GM12873 (cell line): ENCODE measurements around the gene AAGAB.

ENCODE experiments used
- TF ChIP-seq, protein P1 (sequence below): IDR thresholded peaks from 2 replicates; pipeline ENCODE4 v1.5.1; 2012; ENCODE audit warnings: low read depth, mild to moderate bottlenecking, moderate library complexity, low read length, control low read depth; ENCODE audit not compliant: insufficient read depth; ENCODE audit errors: missing control alignments

AAGAB gene

DNA sequence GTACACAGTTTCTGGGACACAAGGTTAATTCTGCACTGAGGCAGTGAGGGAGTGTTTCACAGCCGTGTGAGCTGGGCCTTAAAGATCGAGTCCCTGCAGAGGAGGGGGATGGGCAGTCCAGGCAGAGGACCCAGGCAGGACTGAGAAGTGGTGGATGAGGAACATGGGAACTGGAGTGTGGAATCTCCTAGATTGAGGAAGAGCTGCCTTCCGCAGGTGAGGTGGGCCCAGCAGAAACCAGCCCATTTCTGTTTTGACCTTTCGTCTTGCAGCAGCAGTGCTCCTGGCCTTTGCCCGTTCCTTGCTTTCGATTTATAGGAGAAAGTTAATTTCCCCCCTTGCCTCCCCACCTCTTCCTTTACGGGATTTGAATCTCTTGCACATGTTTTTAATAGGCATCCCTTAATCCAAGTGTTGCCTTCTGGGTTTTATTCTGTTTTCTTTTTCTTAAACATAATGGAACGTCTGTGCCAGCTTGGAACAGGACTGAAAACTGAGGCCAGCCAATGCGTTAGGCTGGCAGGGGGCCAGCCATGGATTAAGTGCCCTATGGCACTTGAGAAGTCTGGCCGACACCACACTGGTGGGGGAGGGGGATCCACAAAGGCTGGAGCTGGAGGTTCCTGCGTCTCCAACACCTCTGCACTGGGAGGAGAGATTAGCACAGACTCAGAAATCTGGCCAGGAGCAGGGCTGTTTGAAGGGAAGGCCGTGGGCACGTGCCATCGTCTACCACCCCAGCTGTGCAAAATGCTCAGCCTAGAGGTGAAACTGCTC lies 78.1 kb downstream of the AAGAB start:
- TF ChIP-seq, protein P1, sequence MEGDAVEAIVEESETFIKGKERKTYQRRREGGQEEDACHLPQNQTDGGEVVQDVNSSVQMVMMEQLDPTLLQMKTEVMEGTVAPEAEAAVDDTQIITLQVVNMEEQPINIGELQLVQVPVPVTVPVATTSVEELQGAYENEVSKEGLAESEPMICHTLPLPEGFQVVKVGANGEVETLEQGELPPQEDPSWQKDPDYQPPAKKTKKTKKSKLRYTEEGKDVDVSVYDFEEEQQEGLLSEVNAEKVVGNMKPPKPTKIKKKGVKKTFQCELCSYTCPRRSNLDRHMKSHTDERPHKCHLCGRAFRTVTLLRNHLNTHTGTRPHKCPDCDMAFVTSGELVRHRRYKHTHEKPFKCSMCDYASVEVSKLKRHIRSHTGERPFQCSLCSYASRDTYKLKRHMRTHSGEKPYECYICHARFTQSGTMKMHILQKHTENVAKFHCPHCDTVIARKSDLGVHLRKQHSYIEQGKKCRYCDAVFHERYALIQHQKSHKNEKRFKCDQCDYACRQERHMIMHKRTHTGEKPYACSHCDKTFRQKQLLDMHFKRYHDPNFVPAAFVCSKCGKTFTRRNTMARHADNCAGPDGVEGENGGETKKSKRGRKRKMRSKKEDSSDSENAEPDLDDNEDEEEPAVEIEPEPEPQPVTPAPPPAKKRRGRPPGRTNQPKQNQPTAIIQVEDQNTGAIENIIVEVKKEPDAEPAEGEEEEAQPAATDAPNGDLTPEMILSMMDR: no peak

DNA sequence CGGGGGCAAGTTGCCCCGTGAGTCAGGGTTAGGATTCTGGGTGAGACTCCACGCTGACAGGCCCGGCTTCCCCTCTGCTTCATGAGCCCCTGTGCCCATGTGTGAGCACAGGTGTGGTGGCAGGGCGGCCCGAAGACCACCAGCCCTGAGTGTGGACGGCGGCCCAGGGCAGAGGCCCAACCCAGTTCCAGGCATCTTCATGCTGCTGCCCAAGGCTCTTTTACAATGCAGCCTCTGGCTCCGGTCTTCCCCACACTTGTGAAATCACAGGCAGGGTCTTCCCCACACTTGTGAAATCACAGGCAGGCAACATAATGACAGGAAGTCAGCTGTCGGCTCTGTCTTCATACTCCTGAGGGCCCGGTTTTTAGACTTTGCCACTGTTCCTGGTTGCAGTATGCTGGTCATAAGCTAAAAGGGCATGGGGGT lies 78.8 kb downstream of the AAGAB start:
- TF ChIP-seq, protein P1: no peak

DNA sequence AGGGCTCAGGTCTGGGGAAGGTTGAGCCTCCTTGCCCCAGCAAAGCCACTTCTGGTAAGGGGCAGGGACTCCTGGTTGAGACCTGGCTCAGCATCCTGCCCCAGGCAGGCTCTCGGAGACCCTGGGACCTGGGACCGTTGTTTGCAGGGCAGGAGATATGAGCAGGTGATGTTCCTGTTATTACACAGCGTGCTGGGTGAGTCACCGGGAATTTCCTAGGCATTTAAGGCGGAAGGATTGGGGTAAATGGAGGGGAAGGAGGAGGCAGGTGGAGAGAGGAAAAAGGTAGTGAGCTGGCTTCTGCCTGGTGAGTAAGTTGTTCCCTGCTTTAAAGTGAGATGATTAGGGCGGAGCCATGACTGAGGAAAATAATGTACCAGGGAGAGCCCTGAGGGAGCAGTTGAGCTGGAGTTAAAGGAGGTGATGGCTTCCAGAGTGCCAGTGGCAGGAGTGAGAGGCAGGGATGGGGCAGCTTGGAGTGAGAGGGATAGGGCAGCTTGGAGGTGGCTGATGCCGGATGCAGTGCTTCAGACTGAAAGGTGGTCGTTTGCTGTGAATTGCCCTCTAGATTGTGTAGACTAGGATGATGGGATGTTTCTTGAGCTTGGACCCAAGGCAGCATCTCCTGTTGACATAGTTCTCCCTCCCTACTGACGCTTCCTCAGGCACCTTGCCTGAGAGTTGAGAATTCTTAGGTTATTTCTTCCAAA lies 79.4 kb downstream of the AAGAB start:
- TF ChIP-seq, protein P1: no peak

DNA sequence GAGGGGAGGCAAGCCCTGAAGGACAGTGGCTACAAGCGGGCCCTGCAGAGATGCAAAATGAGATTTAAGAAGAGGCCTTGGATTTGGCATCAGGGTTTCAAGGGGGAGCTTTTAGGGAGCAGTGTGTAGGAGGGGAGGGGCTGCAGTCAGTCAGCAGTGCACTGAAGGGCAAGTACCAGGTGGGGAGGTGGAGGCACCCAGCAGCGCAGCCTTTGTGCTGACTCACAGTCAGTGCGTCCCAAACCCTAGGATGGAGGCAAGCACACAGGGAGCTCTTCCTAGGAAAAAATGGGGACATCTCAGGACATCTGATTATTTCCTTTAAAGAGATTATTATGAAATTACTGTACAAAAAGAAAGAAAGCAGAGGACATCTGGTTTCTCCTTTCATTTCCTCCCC lies 80.0 kb downstream of the AAGAB start:
- TF ChIP-seq, protein P1: no peak

DNA sequence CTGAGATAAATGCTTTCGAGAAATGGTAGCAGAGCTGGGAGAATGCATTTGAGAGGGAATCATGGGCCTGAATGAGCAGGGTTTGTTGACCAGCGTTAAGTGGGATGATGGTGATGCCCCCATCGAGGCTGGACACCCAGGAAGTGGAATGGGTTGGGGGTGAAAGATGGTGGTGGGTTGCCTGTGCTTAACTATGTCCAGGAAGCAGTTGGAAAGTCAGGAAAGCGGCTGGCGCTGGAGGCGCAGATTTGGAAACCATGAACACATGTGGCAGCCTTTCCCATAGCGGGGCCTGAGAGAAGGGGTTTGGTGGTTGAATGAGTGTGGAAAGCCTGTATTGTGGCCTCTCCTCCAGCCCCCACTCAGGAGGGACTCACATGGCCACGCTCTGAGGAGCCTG lies 80.7 kb downstream of the AAGAB start:
- TF ChIP-seq, protein P1: no peak

DNA sequence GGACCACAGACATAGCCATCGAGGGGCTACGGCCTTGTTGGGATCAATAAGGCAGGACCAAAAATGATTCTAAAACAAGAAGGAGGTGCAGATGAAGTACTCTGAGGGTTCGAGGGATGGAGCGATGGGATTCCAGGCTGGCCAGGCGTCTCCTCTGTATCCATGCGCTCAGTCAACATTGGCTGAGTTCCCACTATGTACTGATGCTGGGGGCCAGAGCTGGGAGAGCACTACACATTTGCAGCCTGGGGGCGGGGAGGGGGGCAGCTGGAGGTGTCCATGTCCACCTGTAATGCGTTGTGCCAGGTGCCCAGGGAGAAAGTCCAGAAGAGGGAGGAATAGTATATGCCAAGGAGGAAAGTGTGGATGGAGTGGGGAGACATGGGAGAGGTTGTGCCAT lies 81.5 kb downstream of the AAGAB start:
- TF ChIP-seq, protein P1: no peak

DNA sequence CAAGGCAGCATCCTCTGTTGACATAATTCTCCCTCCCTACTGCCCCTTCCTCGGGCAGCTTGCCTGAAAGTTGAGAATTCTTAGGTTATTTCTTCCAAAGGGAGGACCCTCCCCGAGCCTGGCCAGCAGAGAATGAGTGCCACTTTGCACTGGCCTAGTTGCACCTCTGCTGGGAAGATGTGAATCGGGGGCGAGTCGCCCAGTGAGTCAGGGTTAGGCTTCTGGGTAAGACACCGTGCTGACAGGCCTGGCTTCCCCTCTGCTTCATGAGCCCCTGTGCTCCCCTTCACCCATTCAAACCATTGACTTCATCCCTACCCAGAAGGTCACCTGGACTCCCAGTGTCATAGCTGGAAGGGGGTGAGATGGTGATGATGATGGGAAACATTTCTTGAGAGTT lies 82.3 kb downstream of the AAGAB start:
- TF ChIP-seq, protein P1: no peak
